IMR-90 (cell line): Measurements from ENCODE around the gene PRSS35.

Experiments used
- BHLHE40 ChIP-seq: fragments of 150-350 bp; IDR thresholded peaks from 2 replicates; pipeline ENCODE4 v1.6.1; 2016; ENCODE audit warnings: mild to moderate bottlenecking, low read depth, low read length
- CHD1 ChIP-seq: IDR thresholded peaks from 2 replicates; pipeline ENCODE4 v1.6.1; 2012; ENCODE audit warnings: low read depth, low read length, improper control_type of control experiment
- FOS ChIP-seq: fragments of 150-350 bp; IDR thresholded peaks from 2 replicates; pipeline ENCODE4 v1.6.1; 2016; ENCODE audit warnings: low read depth, low read length
- MAFK ChIP-seq: IDR thresholded peaks from 2 replicates; pipeline ENCODE4 v1.6.1; 2012; ENCODE audit warnings: low read depth, low read length, improper control_type of control experiment
- MAZ ChIP-seq: IDR thresholded peaks from 2 replicates; pipeline ENCODE4 v1.6.1; 2012; ENCODE audit warnings: low read depth, mild to moderate bottlenecking, low read length, improper control_type of control experiment, moderate library complexity, borderline replicate concordance
- NFE2L2 ChIP-seq: fragments of 150-350 bp; IDR thresholded peaks from 2 replicates; pipeline ENCODE4 v1.6.1; 2016; ENCODE audit warnings: low read depth, mild to moderate bottlenecking, low read length
- POLR2A ChIP-seq: IDR thresholded peaks from 2 replicates; pipeline ENCODE4 v1.6.1; 2012; ENCODE audit warnings: mild to moderate bottlenecking, low read depth, low read length
- RAD21 ChIP-seq: IDR thresholded peaks from 2 replicates; pipeline ENCODE4 v1.6.1; 2012; ENCODE audit warnings: low read length, improper control_type of control experiment
- RCOR1 ChIP-seq: IDR thresholded peaks from 2 replicates; pipeline ENCODE4 v1.6.1; 2012; ENCODE audit warnings: mild to moderate bottlenecking, low read length, improper control_type of control experiment; ENCODE audit not compliant: insufficient replicate concordance
- RFX5 ChIP-seq: IDR thresholded peaks from 2 replicates; pipeline ENCODE4 v1.8.0; 2012; ENCODE audit warnings: low read depth, mild to moderate bottlenecking, low read length, moderate library complexity
- TF ChIP-seq, protein P1 (sequence below): conservative IDR thresholded peaks from 2 replicates; pipeline ENCODE4 v1.5.1; 2012; ENCODE audit warnings: mild to moderate bottlenecking, low read depth, low read length, improper control_type of control experiment
- TF ChIP-seq, protein P2 (sequence below): fragments of 150-350 bp; IDR thresholded peaks from 2 replicates; pipeline ENCODE4 v1.6.1; 2017; ENCODE audit warnings: mild to moderate bottlenecking, antibody characterized with exemption, low read length, low read depth
- TF ChIP-seq, protein P3 (sequence below): fragments of 150-350 bp; IDR thresholded peaks from 2 replicates; pipeline ENCODE4 v1.6.1; 2016; ENCODE audit warnings: low read depth, mild to moderate bottlenecking, low read length, moderate library complexity, borderline replicate concordance

DNA sequence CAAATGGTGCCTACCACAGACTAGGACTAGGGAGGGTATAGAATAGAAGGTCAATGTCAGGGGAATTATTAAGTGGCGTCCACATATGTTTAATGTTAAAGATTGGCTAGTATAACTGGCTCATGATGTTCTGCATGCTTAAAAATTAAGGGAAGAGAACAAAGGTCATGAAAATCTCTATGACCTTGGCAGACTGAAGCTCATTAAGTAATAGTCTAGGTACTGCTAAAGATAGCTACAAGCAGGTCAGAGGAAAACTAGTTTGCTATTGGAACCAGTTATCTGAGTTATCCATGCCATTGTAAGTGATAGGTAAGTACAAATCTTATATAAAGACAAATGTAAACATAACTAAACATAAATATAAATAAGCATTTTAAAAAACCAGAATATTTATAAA is 32.9 kb upstream of the PRSS35 start:
- TF ChIP-seq RFX5, result no peak
- no peak for TF ChIP-seq FOS
- TF ChIP-seq, protein P1, sequence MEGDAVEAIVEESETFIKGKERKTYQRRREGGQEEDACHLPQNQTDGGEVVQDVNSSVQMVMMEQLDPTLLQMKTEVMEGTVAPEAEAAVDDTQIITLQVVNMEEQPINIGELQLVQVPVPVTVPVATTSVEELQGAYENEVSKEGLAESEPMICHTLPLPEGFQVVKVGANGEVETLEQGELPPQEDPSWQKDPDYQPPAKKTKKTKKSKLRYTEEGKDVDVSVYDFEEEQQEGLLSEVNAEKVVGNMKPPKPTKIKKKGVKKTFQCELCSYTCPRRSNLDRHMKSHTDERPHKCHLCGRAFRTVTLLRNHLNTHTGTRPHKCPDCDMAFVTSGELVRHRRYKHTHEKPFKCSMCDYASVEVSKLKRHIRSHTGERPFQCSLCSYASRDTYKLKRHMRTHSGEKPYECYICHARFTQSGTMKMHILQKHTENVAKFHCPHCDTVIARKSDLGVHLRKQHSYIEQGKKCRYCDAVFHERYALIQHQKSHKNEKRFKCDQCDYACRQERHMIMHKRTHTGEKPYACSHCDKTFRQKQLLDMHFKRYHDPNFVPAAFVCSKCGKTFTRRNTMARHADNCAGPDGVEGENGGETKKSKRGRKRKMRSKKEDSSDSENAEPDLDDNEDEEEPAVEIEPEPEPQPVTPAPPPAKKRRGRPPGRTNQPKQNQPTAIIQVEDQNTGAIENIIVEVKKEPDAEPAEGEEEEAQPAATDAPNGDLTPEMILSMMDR, result no peak
- TF ChIP-seq MAZ, result no peak
- TF ChIP-seq CHD1, result no peak
- no peak for TF ChIP-seq POLR2A
- TF ChIP-seq, protein P2, sequence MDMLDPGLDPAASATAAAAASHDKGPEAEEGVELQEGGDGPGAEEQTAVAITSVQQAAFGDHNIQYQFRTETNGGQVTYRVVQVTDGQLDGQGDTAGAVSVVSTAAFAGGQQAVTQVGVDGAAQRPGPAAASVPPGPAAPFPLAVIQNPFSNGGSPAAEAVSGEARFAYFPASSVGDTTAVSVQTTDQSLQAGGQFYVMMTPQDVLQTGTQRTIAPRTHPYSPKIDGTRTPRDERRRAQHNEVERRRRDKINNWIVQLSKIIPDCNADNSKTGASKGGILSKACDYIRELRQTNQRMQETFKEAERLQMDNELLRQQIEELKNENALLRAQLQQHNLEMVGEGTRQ, result no peak
- no peak for TF ChIP-seq RCOR1
- no peak for TF ChIP-seq MAFK
- TF ChIP-seq NFE2L2, result no peak
- TF ChIP-seq, protein P3, sequence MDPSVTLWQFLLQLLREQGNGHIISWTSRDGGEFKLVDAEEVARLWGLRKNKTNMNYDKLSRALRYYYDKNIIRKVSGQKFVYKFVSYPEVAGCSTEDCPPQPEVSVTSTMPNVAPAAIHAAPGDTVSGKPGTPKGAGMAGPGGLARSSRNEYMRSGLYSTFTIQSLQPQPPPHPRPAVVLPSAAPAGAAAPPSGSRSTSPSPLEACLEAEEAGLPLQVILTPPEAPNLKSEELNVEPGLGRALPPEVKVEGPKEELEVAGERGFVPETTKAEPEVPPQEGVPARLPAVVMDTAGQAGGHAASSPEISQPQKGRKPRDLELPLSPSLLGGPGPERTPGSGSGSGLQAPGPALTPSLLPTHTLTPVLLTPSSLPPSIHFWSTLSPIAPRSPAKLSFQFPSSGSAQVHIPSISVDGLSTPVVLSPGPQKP, result no peak
- TF ChIP-seq RAD21, result no peak
- TF ChIP-seq BHLHE40, result no peak
